DMS79 (cell line): ENCODE results near the gene MRLN.
"Not testable (repeated sequence)": the region's sequence is repeated elsewhere in the genome, so short reads cannot be mapped to it uniquely, and the experiment has no call there.

Source experiments
- DNase-seq: peaks from one replicate; lab custom pipeline; 2025; lab: John Stamatoyannopoulos, UW

The MRLN gene

GRCh38 chr10:59745163-59745650, 8.0 kb downstream of the MRLN start:
- no peak for DNase-seq

- not testable (repeated sequence) for DNase-seq
Measured at GRCh38 chr10:59744762-59745161, 8.5 kb downstream of the MRLN start.

DNA sequence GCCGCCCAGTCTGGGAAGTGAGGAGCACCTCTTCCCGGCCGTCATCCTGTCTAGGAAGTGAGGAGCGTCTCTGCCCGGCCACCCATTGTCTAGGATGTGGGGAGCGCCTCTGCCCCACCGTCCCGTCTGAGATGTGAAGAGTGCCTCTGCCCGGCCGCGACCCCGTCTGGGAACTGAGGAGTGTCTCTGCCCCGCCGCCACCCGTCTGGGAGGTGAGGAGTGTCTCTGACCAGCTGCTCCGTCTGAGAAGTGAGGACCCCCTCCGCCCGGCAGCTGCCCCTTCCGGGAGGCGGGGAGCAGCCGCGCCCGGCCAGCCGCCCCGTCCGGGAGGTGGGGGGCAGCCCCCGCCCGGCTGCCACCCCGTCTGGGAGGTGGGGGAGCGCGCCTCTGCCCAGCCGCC, 9.1 kb downstream of the MRLN start:
- DNase-seq = not testable (repeated sequence)

DNA sequence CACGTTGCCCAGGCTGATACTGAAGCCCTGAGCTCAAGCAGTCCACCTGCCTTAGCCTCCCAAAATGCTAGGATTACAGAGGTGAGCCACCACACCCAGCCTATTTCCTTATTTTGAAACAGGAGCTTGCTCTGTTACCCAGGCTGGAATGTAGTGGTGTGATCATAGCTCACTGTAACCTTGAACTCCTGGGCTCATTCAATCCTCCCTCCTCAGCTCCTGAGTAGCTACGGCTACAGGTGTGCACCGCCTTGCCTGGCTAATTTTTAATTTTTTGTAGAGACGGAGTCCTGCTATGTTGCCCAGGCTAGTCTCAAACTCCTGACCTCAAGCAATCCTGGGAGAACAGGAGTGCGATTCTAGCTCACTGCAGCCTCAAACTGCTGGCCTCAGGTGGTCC, 11.7 kb downstream of the MRLN start:
- DNase-seq = no peak

GRCh38 chr10:59741048-59741447, 12.2 kb downstream of the MRLN start:
- no peak for DNase-seq

DNA sequence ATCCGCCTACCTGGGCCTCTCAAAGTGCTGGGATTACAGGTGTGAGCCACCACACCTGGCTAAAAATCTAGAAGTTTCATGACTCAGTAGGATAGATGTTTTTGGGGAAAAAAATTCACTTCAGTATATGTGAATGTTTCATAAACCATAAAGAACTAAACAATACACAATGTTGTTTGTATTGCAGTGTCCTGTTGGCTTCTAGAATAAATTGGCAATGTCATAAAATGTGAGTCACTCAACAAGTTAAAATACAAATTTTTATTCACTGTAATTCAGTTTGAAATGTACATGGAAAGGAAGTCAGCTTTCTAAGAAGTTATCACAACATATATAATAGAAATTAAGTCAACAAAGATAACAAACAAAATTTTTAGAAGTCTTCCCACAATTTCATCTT, 16.5 kb downstream of the MRLN start:
- no peak for DNase-seq

DNA sequence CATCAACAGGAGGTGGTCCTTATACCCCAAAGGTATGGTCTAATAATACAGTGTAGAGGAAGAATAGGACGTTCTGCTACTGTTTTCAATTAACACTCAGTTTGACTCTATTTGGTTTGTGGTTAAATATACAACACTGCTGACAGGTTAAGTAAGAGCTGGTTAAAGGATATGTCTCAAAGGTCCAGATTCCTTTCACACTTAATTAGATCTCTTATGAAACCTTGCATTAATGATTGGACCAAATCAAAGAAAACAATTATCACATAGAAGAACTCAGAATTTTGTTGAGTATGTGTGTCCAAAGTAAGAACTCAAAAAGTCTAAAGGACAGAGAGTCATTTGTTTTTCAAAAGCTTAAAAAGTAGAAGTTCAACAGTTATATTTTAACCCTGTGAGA, 18.0 kb downstream of the MRLN start:
- DNase-seq = no peak

DNA sequence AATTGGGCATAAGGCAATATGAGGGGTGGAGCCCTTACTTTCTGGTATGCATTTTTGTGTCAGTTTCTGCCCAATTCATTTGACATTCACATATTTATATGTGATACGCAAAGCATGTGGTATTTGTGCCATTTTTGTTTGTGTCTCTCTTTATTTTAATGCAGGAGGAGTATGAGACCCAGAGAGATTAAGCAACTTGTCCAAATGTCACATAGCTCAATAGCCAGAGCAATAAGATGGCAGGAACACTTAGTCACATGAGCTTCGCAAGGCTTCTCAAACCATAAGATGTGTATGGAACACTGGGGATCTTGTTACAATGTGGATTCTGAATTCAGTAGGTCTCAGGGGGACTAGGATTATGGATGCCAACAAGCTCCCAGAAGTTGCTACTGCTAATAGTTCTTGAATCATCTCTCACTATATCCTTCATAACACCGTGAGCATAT, 19.2 kb downstream of the MRLN start:
- no peak for DNase-seq

DNA sequence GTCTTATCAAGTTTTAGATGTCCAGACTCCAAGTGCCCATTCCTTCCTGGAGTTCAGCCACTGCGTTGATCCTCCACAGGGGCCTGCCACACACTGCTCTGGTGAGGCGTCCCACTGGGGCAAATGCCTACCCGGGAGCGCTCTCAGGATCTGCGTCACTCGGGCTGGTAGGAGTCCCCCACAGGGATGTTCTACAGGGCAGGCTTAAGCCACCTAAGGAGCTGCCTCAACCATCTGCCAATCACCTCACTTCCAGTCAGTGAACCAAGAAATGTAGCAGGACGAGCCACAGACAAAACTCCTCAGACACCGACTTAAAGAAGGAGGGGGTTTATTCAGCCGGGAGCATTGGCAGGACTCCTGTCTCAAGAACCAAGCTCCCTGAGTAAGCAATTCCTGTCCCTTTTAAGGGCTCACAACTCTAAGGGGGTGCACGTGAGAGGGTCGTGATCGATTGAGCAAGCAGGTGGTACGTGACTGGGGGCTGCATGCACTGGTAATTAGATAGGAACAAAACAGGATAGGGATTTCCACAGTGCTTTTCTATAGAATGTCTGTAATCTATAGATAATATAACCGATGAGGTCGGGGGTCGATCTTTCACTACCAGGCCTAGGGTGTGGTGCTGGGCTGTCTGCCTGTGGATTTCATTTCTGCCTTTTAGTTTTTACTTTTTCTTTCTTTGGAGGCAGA, 19.8 kb downstream of the MRLN start:
- DNase-seq = not testable (repeated sequence)

DNA sequence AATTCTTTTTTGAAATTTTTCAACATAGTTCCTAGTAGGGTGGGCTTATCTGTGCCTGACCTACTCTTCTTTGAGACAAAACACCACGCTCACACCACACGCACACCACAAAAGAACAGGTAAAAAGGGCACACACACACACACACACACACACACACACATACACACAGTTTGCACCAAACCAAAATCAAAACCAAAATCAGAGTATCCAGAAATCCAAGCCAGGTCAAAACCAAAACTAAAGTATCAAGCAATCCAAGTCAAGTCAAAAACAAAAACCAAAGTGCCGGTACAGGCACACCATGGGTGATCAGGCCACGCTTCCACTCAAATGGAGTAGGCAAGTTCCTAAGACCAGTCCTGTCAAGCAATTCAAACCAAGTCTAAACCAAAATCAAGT, 20.4 kb downstream of the MRLN start:
- DNase-seq = not testable (repeated sequence)

GRCh38 chr10:59729167-59729566, 24.1 kb downstream of the MRLN start:
- not testable (repeated sequence) for DNase-seq

GRCh38 chr10:59724098-59724938, 28.9 kb downstream of the MRLN start:
- DNase-seq = peak; percentile 17

GRCh38 chr10:59720377-59720776, 32.9 kb downstream of the MRLN start:
- DNase-seq = no peak

DNA sequence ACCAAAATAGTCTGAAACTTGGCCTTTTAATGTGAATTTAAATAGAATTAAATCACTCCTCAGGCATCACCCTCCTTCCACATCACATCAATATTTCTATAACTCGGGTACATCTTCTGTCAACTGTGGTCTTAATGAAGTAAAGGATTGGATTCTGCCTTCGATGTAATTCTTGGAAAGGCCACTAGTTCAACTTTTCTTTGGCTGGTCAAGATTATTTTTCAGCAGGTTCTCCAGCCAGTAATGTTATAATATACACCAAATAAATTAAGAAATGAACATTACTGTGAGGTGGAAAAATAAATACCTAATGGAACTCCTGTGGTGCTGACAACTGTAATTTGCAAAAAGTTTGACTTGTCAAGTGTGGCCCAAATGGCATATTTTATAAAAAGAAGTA, 33.9 kb downstream of the MRLN start:
- no peak for DNase-seq

- no peak for DNase-seq
Measured at GRCh38 chr10:59718257-59718656, 35.0 kb downstream of the MRLN start.

DNA sequence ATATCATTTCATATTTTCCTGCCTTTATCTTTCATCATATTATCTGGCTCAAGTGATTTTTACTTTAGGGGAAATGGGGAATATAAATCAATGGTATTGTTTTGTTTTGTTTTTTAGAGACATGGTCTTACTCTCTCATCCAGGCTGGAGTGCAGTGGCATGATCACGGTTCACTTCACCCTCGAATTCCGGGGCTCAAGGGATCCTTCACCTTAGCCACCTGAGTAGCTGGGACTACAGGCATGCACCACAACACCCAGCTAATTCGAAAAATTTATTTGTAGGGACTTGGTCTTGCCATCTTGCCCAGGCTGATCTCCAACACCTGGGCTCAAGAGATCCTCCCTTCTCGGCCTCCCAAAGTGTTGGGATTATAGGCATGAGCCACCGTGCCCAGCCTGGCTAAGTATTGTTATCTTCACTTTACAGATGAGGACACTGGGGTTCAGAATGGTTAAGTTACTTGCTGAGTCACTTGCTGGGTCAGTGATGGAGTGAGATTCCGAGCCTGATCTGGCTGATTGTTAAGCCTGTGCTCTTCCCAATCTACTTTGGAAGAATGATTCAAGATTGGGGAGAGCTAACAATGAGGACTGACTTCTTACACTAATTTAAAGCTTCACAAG, 39.9 kb downstream of the MRLN start:
- DNase-seq = no peak

GRCh38 chr10:59711871-59712494, 41.3 kb downstream of the MRLN start:
- no peak for DNase-seq

- no peak for DNase-seq
Measured at GRCh38 chr10:59709395-59710125, 43.7 kb downstream of the MRLN start, which contains the start of gene SLC16A9. Gene SLC16A9, minus strand, starts transcription at chr10:59709850. Its CDS starts 25,559 bp downstream, at chr10:59684291.

- DNase-seq = no peak
Measured at GRCh38 chr10:59708816-59709394, 44.4 kb downstream of the MRLN start.

DNA sequence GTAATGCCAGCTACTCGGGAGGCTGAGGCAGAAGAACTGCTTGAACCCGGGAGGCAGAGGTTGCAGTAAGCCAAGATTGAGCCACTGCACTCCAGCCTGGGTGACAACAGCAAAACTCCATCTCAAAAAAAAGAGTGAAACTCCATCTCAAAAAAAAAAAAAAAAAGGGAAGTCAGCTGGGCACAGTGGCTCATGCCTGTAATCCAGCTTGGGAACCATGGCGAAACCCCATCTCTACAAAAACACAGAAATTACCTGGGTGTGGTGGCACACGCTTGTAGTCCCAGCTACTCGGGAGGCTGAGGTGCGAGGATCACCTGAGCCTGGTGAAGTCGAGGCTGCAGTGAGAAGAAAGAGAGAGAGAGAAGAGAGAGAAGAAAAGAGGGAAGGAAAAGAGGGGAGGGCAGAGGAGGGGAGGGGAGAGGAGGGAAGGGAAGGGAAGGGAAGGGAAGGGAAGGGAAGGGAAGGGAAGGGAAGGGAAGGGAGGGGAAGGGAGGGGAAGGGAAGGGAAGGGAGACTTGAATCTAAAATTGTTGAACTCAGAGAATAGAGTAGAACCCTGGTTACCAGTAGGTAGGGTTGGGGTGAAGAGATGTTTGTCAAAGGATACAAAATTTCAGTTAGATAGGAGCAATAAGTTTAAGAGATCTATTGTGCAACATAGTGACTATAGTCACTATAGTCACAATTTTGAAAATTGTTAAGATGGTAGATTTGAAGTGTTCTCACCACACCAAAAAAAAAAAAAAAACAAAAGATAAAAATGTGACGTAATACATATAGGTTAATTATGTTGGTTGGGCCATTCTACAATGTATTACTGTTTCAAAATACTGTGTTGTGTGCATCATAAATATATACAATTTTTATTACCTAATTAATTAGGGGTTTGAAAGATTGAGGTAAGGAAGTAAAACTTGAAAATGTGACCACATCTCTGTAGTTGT, 46.1 kb downstream of the MRLN start:
- DNase-seq = no peak
